Astrocyte of the cerebellum (primary cell): ENCODE data around the gene EPSTI1.
A peak's percentile ranks its signal among the peaks of the same experiment; 100 is the strongest.

ENCODE experiments used
- DNase-seq: peaks from one replicate; pipeline ENCODE4 v3.0.0-alpha.2; 2011; ENCODE audit warnings: low read depth
- H3K4me3 ChIP-seq: 2 replicates; pipeline ENCODE4 v1.5.1; 2011; ENCODE audit warnings: mild to moderate bottlenecking, low read depth, low read length, moderate library complexity
- CTCF ChIP-seq: IDR thresholded peaks from 2 replicates; pipeline ENCODE4 v1.5.1; 2012; ENCODE audit warnings: low read length, low read depth, moderate library complexity, mild to moderate bottlenecking; ENCODE audit errors: missing control alignments
- in situ Hi-C: cut with HindIII; loops from 2 replicates; pipeline ENCODE4 v1.10.0; 2017; ENCODE audit warnings: low sequenced_read_pairs

Gene EPSTI1

GRCh38 chr13:43020794-43021193 lies 28.8 kb upstream of the EPSTI1 start:
- no peak for DNase-seq
- in situ Hi-C loops, result no loop called here
- no peak for TF ChIP-seq CTCF
- H3K4me3 ChIP-seq, result no peak overlapping the region

- H3K4me3 ChIP-seq, result no peak overlapping the region
- in situ Hi-C loops, result no loop called here
- no peak for TF ChIP-seq CTCF
- DNase-seq, result no peak
Measured at GRCh38 chr13:43019811-43020210, 27.8 kb upstream of the EPSTI1 start.

GRCh38 chr13:43016226-43016625 lies 24.2 kb upstream of the EPSTI1 start:
- DNase-seq, result no peak
- no peak overlapping the region for H3K4me3 ChIP-seq
- TF ChIP-seq CTCF, result no peak
- in situ Hi-C loops, result no loop called here

GRCh38 chr13:43014162-43014561 lies 22.1 kb upstream of the EPSTI1 start:
- no peak overlapping the region for H3K4me3 ChIP-seq
- in situ Hi-C loops, result no loop called here
- no peak for TF ChIP-seq CTCF
- no peak for DNase-seq

GRCh38 chr13:43009506-43009905 lies 17.5 kb upstream of the EPSTI1 start:
- H3K4me3 ChIP-seq, result no peak overlapping the region
- in situ Hi-C loops, result no loop called here
- DNase-seq, result no peak
- TF ChIP-seq CTCF, result no peak

GRCh38 chr13:43008596-43008995 lies 16.6 kb upstream of the EPSTI1 start:
- no peak overlapping the region for H3K4me3 ChIP-seq
- DNase-seq, result no peak
- in situ Hi-C loops, result no loop called here
- no peak for TF ChIP-seq CTCF

- TF ChIP-seq CTCF, result no peak
- H3K4me3 ChIP-seq, result no peak overlapping the region
- DNase-seq, result peak; percentile 63
Measured at GRCh38 chr13:43006893-43007631, 15.0 kb upstream of the EPSTI1 start.

More at GRCh38 chr13:43006893-43007631, 15.0 kb upstream of the EPSTI1 start:
- in situ Hi-C loops, result no loop called here
